Renal pelvis (tissue), 4 donors: ENCODE data around the gene PER2. TPM values are rescaled to one million over a fixed set of nuclear protein-coding genes. Genes with fewer than 3 reads are reported as not detected.

Experiments
- DNase-seq: peaks from one replicate; pipeline ENCODE4 v3.0.0-alpha.2; 2013
- polyA plus RNA-seq, 3 donors: library from polyadenylated mRNA; unstranded; fragments of 120-200 nt; gene quantifications; one replicate each; pipeline ENCODE4 v1.2.1, GENCODE V29; 2013; ENCODE audit not compliant: insufficient read length in 3 of 3

The PER2 gene
- polyA plus RNA-seq, 3 donors = 5.7 to 8.0 (median 7.6) TPM

DNA sequence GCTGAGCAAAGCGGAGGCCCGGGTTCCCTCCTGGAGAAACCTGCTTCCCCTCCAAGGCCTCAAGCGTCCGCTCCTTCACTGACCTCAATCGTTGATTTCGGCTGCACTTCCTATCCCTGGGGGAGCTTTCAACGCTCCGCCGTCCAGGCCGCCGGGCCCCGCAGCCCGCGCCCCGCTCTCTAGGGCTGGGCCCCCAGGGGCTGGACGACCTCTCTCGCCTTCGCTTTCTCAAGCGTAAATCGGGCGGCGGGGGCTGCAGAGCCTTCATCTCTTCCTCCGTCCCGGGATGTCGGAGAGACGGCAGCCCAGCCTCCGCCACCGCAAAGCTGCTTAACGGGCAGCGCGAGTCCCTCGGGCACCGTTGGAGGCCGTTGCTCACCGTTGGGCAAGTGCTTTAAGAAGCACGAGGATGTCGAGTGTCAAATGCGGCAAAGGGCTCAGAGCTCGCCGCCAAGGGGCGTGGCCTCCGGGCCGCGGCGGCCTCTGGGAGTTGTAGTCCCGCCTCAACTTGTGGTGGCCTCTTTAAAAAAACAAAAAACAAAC, 57.1 kb downstream of the PER2 start:
- no peak for DNase-seq

DNA sequence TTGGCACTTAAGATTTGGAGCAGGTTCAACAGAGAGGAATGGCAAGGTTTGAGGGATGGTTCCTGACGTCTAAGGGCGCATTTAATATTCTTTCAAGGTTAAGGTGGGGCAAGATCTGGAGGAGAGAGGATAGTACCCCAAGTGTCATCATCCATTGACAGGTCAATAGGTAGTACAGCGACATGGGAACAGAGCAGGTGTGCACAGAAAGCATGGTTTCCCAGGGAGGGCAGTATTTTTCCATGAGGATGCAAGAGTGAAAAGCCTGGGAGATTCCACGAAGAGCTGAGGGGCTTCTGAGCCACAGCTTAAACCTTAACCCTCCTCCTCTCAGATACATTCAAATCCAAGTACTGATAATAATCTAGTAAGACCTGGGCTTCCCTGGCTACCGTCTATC, 57.7 kb downstream of the PER2 start:
- DNase-seq = no peak

DNA sequence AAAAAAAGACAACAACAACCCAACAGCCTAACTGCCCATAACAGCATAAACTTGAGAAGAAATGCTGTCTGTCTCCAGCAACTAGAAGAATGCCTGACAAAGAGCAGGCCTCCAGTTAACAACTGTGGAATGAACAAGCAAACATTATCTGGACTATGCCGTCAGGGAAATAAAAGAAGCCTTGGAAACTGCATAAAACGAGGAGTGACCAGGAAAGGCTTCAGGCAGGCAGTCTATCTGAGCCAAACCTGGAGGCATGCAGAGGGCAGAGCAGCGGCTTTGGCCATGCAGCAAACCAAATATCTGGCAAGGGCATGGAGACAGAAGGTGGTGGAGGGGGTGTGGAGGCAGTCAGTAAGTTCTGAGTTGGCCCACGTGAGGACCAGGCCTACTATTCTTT, 59.7 kb downstream of the PER2 start:
- DNase-seq = no peak

DNA sequence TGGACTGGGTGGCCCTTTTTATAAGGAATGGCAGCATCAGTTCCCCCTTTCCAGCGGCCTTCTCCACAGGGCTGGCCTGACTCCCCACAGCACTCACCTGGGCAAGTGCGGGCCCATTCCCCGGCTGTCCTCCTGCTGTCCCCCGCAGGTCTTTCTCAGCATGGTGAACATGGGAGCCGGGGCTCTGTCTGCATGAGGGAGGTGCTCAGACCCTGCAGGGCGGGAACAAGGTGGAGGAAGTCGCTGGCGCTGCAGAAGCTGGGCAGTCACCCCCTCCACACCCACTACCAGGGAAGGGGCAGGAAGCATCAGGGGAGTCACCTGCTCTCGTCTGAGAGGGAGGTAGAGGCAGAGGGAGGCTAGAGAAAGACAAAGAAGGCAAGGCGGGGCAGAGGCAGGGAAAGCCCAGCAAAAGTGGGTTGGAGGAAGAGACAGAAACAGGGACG, 60.8 kb downstream of the PER2 start:
- no peak for DNase-seq

DNA sequence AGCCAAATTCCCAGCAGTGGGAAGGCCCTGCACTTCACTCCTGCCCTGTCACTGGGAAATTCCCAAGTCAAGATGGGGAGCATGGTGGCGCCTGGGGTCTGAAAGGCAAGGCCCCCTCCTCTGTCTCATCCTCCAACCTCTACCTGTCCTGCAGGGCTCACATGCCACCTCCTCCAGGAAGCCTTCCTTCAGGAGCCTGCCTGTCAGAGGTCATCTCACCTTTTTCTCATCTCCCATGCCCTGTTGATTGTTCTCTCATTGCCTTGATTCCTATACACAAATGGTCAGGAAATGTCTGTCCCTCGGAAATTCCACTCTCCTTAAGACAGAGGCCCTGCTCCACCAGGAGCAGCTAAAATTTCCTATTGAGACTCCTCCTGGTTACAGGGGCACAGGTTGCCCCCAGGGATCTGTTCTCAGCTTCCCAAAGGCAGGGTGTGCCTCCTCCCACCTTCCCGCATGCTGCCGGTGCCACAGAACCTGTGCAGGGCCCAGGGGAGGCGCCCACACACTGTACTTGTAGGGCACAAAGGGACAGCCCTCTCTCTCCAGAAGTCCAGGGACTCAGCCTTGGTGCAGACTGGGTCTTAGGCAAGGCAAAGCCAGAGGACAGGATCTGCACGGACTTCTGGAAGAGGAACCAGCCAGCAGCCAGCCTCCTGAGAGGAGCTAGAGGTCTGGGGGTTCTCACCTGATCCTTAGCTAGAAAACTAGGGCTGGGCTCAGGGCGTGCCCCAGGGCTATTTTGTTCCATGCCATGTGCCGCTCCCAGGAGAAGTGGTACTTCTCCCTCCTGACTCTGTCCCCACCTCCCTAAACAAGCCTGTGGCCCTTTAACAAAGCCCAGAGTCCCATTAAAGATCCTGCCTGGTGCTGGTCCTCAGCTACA, 61.5 kb downstream of the PER2 start:
- DNase-seq = no peak

DNA sequence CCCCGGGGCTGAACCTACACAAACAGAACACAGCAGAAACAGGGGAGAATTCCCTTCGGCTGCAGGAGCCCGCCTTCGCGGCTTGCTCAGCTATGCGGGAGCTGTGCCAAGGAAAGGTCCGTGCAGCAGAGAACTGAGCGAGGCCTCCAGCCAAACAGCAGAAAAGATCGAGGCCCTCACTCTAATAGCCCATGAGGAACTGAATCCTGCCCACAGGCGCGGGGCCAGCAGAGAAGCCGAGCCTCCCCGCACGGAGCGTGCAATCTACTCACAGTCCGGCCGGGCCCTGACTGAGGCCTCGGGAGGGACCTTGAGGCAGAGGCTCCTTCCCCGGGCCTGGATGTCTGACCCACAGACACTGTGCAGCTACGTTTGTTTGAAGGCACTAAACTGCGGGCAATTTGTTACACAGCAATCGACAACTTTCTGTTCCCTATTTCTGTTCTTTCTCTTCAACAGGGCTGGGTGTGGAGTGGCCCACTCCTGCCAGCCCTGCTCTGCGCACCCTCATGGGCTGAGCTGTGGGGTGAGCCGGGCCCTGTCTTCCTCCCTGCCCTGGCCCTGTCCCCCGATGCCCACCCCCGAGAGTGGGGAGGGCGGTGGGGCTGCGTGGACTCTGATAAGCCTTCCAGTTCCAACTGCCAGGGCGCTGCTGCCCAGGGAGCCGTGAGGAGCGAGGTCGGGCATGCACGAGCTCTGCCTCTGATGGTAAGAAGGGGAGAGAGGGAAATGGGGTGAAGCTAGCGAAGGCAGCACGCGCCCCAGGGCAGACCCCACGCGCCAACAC, 62.3 kb downstream of the PER2 start:
- DNase-seq = no peak

DNA sequence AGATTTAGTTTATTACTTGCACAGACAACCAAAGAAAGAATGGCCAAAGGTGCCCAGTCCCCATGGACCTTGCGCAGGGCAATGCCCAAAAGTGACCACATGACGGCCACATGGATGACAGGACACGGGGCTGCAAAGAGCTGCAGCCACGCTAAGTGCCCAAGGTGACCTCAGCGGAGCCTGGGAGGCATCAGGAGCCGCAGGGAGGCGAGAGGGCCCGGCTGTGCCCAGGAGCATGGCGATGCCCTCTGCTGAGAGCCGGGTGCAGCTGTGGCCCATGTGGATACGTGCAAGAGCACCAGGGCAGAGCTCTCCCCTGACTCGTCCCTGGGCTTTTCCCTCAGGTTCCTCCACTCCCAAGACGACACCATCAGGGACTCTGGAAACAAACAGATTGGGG, 63.3 kb downstream of the PER2 start:
- DNase-seq = no peak

DNA sequence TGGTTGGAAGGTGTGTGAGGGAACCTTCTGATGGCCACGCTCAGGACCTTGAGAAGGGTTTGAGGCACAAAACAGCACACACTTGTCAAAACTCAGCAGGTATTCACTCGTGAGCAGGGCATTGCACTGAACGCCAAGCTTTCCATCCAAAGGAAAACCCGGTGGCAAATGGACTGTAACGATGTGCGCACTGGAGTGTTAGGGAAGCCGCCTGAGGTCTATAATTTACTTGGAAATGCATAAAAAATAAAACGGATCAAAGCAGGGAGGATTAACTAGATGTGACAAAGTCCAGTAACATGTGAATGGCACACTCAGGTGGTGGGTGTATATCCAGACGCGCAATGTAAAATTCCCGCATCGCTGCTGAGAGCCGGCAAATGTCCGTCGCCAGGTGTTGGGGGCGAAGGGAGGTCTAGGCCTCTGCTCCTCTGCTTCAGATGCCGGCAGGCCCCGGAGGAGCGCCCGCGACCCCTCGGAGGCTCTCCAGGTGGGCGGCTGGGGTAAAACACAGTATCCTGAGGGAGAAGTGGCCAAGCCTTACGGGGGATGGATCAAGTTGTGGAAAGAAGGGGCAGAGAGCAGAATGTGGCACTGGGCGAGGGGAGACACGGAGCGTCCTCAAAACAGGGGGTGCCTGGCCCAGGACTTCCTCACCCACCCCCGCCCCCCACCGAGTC, 63.9 kb downstream of the PER2 start:
- no peak for DNase-seq

DNA sequence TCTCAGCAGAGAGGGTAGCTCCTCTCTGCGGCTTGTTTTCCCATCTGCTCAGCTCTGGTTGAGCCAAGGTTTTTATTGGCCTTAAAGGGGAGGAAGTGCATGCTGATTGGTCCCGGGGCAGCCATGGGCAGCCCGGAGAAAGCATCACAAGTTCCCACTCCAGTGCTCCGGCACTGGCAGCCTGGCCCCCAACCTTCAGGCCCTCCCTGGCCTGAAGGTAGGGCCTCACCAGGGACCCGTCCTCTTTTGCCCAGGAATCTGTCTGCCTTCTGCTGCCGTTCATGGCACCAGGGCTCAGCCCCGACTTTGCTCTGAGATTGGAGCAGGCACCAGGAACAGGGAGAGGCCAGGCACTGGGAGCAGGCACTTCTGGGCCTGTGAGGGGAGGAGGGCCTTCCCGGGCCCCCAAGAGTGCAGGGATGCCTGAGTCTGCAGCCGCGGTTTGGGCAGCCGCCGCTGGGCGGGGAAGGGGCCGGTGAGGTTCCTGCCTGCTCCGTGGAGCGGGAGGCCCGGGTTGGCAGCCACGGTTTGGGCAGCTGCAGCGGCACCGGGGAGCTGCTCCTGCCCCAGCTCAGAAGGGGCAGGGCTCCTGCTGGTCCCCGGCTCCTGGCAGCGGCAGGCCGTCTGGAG, 67.4 kb downstream of the PER2 start:
- no peak for DNase-seq

DNA sequence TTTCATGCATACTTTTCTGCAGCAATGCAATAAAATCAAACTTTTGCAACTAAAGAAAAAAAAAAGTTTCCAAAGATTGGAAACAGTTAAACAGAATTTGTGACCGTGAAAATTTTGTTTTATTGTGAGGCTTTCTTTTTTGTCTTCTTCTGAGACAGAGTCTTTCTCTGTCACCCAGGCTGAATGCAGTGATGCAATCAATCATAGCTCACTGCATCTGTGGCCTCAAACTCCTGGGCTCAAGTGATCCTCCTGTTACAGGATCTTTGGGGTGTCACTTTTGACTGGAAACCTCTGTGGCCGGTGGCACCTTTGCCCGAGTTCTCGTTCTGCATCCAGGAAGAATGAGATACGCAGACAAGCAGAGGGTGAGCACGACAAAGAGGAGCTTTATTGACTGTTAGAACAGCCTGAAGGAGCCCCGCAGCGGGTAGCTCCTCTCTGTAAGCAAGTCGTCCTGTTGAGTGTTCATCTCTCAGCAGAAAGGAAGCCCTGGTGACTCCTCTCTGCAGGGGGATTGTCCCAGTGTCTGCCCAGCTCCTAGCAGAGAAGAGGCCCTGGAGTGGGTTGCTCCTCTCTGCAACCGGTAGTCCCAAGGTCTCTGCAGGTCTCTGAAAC, 68.0 kb downstream of the PER2 start:
- DNase-seq = no peak

DNA sequence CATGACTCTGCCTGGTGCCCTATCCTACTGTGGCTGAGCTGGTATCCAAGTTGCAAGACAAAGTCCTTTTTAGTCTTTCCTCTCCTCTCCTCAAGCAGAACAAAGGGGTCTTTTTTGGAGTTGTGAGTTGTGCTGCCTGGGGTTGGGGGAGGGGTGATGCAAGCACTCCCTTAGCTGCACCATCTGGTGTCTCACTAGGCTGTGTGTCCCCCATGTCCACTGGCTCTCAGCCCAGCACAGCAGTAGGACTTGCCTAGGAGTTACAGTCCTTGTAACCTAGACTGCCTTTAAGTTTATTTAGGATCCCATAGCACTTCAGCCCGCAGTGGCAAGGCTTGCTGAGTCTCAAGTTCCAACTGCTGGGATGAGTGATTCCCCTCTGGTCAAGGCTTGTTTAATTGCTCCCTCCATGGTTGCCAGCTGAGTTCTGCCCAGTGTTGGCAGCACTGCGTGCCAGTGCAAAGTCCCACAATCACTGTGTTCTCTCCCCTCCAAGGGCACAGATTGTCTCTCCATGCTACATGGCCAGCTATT, 71.7 kb downstream of the PER2 start:
- DNase-seq = no peak

DNA sequence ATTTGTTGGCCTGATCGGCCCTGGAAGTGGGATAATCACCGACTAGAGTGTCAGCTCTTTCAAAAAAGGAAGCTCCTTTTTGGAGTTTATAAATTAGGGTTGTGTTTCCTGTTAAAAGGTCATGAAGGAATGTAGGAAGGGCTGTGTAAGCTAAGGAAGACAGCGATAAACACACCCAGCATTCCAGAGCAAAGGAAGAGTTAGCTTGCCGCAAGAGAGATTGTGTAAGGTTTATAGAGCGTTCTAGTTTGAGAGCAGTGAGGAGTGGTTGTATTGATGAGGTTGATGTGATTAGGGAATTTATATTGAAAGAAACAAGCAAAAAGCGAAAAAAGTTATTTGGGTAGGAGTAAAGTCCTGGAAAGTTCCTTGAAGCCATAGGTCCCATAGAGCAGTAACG, 81.4 kb downstream of the PER2 start:
- DNase-seq = no peak

DNA sequence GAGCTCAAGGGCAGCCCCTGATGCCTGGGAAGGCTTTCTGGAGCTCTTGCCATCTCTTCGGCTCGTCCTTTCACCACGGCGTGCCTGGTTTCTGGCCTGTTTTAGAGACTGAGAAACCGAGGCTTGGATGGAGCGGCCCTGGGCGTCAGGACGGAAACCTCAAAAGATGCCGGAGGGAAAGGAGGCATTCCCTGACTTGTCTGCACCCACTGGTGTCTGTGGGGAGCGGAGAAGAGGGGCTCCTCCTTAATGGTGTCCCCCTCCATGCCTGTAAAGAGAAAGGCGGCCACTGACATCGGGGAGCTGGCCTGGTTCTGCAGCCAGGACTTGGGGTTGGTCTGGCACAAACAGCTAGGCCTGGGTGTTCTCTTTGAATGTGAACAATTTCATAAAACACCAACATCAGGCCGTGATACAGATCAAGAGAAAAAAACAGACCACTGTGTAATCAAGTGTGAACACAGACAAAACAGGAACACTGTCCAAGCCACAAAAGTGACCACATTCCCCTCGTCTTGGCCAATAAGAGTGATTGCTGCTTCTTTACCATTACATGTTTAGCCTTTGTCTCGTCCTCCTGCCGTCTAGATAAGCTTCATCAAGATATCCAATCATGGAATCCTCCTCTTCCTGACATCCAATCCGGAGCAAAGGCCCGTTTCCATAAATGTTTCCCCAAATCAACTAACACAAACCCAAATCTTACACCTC, 84.3 kb downstream of the PER2 start:
- DNase-seq = no peak

DNA sequence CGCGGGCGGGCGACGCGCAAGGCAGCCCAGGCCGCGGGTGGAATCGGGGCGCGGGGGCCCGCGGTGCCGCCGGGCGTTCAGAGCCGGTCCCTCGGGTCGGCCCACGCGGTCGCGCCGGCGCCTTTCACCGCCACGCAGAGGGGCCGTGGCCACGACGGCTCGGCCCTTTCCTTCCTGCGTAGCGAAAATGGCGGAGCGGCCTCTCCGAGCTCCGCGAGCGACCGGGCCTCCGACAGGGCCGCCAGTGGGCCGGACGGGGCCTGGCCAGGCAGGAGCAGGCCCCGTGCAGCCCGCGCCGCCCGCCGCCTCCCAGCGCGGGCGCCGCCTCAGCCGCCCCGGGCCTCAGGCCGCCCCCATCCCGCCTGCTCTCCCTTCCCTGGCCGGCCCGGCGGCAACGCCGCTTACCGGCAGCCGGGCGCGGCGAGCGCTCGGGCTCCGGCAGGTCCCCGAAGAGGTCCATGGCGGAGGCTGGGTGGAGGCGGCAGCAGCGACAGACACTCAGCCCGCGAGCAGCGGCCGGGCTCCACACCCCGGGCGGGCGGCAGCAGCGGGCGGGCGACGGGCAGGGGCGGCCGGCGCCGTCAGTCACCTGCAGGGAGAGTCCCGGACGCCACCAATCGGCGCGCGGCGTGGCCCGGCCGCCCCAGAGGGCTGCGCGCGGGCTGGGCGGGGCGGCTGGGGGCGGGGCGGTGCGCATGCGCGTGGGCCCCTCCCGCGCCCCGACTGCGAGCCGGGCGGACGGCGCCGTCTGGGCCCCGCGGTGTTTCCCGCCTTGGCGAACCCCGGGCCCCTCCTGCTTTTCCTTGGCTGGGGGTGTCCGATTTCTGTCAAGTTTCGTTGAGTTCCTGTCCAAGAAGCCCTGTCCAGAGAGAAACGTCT, 85.1 kb downstream of the PER2 start, which contains the start of gene ILKAP:
TSS of gene ILKAP (minus strand) at position 602 of the 879 bp plus-strand sequence. CDS start at position 460, 142 bp downstream.
- peak; percentile 80 for DNase-seq

DNA sequence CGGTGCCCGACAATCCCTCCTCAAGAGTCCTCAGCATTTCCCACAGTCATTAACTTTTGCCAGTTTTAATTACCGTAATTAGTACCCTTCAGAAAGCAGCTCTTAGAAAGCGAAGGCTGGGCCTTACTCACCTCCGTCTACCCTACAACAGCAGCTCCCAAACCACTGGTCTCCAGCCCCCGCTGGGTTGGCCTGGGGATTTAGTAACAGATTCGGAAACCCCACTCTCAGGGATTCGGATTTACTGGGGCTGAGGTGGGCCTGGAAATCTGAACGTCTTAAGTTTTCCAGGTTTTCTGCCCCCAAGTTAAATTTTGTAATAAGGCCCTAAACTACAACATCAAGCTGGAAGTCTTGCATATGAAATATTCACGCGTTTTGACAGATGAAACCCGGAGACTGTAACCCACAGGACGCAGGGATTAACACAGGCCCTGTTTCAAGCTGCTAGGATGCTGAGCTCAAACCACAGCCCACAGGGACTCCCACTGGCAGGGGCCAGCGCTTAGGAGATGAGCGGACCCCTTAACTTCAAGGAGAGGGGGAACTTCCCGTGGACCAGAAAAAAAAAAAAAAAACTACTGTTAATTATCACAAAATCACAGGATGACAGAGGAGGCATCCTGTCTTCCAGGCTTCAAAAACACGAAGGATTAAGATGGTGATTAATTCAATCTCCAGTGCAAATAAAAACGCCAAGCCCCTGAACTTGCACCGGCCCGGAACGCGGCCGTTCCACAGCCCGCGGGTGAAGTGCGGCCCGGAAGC, 85.9 kb downstream of the PER2 start:
- DNase-seq = no peak
